T-helper 22 cell (primary cell): ENCODE measurements around the gene CEP85.

Experiments used
- DNase-seq: peaks from one replicate; pipeline ENCODE4 v3.0.0-alpha.2; 2020; ENCODE audit warnings: low read depth

CEP85 gene

DNA sequence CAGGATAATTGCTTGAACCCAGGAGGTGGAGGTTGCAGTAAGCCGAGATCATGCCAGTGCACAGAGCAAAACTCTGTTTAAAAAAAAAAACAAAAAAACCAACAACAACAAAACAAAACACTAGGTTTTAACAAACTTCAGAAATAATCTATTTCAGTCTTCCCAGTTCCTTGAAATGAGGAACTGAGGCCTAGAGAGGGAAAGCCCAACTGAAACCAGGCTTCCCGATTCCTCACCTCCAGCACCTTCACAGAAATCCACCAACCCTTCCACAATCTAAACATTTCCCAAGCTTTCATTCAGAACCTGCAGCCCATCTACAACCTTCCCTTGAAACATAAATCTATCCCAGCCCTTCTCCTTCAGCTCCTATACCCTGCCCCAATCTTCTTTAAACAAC lies 83.1 kb downstream of the CEP85 start:
- no peak for DNase-seq

DNA sequence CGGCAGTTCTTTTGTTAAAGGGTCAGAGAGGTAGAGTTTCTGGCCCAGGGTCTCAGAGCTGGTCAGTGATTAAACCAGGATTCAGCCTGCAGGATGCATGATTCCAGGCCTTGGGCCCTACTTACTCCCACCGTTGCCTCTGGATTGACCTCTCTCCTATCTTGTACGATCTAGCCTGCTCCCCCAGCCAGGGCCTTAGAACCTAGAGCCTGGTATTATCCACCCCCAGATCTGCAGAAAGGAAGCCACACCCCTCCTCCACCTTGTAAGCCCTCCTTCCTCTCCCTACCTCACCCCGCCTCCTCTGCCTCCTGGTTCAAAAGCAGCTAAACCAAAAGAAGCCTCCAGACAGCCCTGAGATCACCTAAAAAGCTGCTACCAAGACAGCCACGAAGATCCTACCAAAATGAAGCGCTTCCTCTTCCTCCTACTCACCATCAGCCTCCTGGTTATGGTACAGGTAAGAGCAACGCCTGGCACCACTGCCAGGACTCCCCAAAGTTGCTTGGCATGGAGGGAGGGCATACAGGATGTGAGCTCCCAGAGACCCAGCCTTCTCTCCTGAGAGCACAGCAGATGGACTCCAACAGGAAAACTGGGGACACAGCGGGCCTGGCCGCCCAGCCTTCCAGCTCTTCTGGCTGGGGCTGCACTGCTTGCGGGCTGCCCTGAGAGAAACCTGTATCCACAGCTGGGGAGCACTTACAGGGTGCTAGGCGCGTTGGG lies 83.8 kb downstream of the CEP85 start, which contains the start of gene CD52:
Gene CD52 (plus strand): TSS at position 347 of the 726 bp plus-strand sequence. CDS start 60 bp downstream, at position 407.
- DNase-seq, result peak; percentile 70

DNA sequence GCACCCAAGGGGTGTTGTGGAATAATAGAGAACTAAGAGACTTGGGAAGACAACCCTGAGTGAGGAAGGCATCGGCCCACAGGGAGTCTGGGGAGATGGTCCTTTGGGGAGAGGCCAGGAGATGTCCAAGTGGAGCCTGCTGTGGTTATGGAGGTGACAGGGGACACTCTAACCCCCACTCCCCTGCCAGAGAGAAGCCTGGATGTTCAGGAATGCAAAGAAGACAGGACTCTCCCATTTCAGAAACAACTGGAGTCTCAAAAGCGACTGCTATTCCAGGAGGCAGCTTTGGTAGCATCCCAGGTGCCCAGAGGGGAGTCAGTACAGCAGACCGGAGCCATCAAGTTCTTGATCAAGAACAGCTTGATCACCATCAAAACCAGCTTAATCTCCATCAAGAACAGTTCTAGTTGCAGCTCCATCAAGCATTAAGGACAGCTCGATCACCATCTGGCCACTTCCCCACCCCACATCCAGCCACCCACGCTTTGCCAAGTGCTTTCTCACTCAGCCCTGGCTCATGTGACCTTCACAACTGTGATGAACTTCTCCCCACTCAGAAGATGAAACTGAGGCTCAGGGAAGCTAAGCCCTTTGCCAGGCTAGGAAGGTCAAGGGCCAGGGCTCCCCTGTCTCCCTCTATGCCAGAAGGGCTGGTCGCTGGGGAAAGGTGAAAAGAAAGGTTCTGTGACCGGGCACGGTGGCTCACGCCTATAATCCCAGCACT lies 84.5 kb downstream of the CEP85 start:
- no peak for DNase-seq

DNA sequence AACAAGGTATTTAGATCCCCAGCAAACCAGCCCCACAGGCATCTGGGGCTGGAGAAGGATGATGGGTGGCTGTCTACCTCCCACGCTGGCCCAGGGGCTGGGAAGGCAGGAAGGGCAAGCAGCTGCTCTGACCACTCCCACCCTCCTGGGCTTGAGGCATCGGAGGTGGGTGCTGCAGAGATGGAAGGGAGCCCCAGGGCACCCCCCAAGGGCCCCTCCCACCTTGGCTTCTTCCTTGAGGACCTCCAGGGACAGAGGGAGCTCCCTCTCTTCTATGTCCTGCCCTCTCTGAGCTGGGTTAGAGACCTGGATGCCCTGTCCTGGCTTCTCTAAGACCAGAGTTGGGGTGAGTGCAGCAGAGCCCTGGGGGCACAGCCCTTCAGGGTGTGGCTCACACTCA lies 86.9 kb downstream of the CEP85 start:
- no peak for DNase-seq

DNA sequence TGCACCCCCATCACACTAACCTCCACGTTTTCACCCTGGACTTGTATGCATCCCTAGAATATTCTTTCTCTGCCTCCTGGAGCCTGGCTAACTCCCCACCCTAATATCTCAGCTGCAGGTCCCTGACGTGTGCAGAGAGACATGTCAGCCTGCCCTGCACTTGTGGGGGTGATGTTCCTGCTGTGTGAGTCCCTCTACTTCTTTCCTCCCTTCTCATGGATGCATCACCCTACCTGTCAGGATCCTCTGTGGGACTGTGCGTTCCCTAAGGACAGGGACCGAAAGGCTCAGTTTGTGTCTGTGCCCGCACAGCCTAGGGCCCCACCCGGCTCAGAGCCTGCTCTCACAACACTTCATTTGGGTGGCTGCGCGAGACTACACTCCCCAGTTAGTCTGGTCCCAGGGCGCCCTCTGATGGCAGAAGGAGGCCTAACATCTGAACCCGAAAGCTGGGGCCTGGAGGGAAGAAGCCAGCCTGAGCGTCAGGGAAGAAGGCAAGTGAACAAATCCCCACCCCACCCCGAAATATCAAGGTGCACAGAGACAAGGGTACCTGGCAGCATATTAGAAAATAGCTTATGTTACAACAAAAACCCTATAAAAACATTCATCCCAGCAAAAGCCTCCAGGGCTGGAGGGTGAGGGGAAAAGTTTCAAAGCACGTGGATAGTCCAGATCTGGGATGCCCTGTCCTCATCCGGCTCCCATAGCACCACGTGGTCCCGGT lies 87.5 kb downstream of the CEP85 start:
- DNase-seq, result peak; percentile 76

DNA sequence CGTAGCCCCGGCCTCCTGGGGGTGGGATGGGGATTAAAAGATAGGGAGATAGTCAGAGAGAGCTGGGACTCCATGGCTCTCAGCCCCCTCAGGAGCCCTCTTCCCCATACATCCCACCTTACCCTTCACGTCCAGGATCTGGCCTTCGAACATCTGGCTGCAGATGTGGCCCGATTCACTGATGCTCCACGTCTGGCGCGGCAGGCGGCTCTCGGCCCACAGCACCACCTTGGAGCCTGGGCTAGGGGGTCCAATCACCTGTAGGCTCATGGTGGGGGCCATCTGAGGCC lies 88.0 kb downstream of the CEP85 start:
- no peak for DNase-seq

DNA sequence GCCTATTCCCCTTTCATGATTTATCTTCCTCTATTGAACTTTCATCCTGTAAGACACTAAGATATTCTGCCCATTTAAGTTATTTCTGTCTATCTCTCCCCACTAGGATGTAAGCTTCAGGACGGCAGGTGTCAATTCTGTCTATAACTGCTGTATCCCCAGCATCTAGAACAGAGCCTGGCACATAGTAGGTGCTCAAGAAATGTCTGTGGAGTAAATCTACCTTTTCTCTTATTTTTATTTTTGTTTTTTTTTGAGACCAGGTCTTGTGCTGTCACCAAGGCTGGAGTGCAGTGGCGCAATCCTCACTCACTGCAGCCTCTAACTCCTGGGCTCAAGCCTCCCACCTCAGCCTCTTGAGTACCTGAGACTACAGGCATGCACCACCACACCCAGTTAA lies 89.4 kb downstream of the CEP85 start:
- DNase-seq, result no peak

DNA sequence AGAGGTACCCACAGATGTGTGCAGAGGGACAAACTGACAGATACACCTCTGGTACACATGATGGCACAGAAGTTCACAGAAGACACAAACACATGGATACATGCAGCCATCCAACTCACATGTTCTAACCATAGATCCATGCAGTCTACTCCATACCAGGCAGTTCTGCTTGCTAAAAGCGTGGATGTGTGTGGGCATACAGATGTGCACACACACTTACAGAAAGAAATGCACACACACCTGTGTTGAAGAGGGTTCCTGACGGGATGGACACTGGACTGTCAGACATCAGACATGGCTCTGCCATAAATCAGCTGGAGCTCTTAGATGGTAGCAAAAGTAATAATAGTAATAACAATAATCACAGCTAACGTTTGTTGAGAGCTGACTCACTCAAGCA lies 90.5 kb downstream of the CEP85 start:
- no peak for DNase-seq

DNA sequence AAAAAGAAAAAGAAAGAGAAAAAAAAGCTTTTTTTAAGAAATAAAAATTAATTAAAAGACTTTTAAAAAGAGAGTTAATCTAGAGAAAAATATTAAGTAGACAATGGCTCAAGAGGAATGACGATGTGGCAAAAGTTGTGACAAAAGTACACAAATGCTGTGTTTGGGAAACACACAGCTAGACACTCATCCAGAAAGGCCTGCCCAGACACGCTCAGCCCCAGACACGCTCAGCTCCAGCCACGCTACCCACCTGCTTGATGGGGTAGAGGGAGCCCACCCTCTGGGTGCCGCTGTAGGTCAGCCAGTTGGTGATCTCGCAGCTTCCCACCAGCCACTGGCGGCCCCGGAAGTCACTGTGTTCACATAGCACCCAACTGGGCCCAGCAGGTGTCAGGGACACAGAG lies 94.0 kb downstream of the CEP85 start:
- no peak for DNase-seq
